ENCODE measurements around the gene TP73.

GRCh38 chr1:3762873-3763228 is 110.5 kb downstream of the TP73 start:
- TF ChIP-seq, protein P1, sequence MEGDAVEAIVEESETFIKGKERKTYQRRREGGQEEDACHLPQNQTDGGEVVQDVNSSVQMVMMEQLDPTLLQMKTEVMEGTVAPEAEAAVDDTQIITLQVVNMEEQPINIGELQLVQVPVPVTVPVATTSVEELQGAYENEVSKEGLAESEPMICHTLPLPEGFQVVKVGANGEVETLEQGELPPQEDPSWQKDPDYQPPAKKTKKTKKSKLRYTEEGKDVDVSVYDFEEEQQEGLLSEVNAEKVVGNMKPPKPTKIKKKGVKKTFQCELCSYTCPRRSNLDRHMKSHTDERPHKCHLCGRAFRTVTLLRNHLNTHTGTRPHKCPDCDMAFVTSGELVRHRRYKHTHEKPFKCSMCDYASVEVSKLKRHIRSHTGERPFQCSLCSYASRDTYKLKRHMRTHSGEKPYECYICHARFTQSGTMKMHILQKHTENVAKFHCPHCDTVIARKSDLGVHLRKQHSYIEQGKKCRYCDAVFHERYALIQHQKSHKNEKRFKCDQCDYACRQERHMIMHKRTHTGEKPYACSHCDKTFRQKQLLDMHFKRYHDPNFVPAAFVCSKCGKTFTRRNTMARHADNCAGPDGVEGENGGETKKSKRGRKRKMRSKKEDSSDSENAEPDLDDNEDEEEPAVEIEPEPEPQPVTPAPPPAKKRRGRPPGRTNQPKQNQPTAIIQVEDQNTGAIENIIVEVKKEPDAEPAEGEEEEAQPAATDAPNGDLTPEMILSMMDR (conservative IDR thresholded peaks at IDR 0.05; ENCODE audit: low read depth, low read length) = no peak
- no peak for TF ChIP-seq EZH2 (IDR thresholded peaks at IDR 0.05; ENCODE audit: borderline replicate concordance, low read depth, low read length, poor library complexity, severe bottlenecking)

All from A673 (cell line).